Aorta (tissue), 5 donors: ENCODE results near the gene TBCK. TPM values are rescaled to one million over a fixed set of nuclear protein-coding genes. Genes with fewer than 3 reads are reported as not detected.

Source experiments
- ATAC-seq: fragments of 200-7000 bp; cut with Tn5 transposase; one replicate; pipeline ENCODE4 v1.9.1; 2022; ENCODE audit warnings: moderate library complexity; ENCODE audit not compliant: low FRiP score
- DNase-seq, 2 donors: peaks; one replicate each; pipeline ENCODE4 v3.0.0-alpha.2; 2020
- H3K27ac ChIP-seq, 2 donors: one replicate each; pipeline ENCODE4 v1.5.1; 2013; ENCODE audit warnings: low read length in 2 of 2, mild to moderate bottlenecking in 2 of 2, moderate library complexity in 2 of 2, control low read depth in 1 of 2, inconsistent platforms in 1 of 2, low read depth in 1 of 2
- H3K27me3 ChIP-seq, 2 donors: one replicate each; pipeline ENCODE4 v1.6.1; 2013; ENCODE audit warnings: control low read depth in 1 of 2, low read length in 1 of 2, mild to moderate bottlenecking in 1 of 2, moderate library complexity in 1 of 2; ENCODE audit not compliant: insufficient read depth in 2 of 2, control insufficient read depth in 1 of 2
- H3K36me3 ChIP-seq, 2 donors: one replicate each; pipeline ENCODE4 v1.6.1; 2013; ENCODE audit warnings: control low read depth in 1 of 2, low read length in 1 of 2, mild to moderate bottlenecking in 1 of 2; ENCODE audit not compliant: insufficient read depth in 2 of 2, control insufficient read depth in 1 of 2
- H3K4me1 ChIP-seq, 2 donors: one replicate each; pipeline ENCODE4 v1.6.1; 2013; ENCODE audit warnings: low read length in 2 of 2, control low read depth in 1 of 2, mild to moderate bottlenecking in 1 of 2, moderate library complexity in 1 of 2; ENCODE audit not compliant: insufficient read depth in 2 of 2, control insufficient read depth in 1 of 2
- H3K4me3 ChIP-seq, 2 donors: one replicate each; pipeline ENCODE4 v1.5.1; 2013; ENCODE audit warnings: low read length in 2 of 2, control low read depth in 1 of 2, mild to moderate bottlenecking in 1 of 2
- H3K9me3 ChIP-seq: one replicate; pipeline ENCODE4 v1.6.1; 2013; ENCODE audit warnings: mild to moderate bottlenecking, low read length; ENCODE audit not compliant: control insufficient read depth
- WGBS, 2 donors: extraction: QIAGEN DNeasy Blood & Tissue Kit; methylation state at CpG; one replicate each; pipeline ENCODE4 v1.1.7; 2013; 5-methylcytosine and 5-hydroxymethylcytosine counted together
- intact Hi-C, 2 donors: fragments of 100-400 bp; cut with DNase I; formaldehyde crosslinking; loops; one replicate each; pipeline versions ENCODE4 v1.14.2 to v1.15.0; 2022
- polyA plus RNA-seq, 2 donors: library from polyadenylated mRNA; stranded (reverse); fragments of 200-250 nt; gene quantifications; one replicate each; pipeline ENCODE4 v1.2.3, GENCODE V29; 2013
- total RNA-seq, 2 donors: library from RNA; stranded (reverse); fragmentation: NEBNext Ultra II Directional; extraction: Animal tissue kit (Norgen Biotek cat#: 25700); gene quantifications; one replicate each; pipeline ENCODE4 v1.2.1, GENCODE V29; 2021
- donor health status: healthy with polysubstance abuse.
- donor health status: Bipolar disorder and iron deficiency.
- donor health status: DM: no; HTN: no; CAD: no.
- donor health status: DM: no; HTN: no; CAD: no.
- donor health status: DM: yes; HTN: yes; CAD: no.

Gene TBCK
- total and polyA plus RNA-seq, 4 donors = 8.3 to 64.1 (median 31.1) TPM

DNA sequence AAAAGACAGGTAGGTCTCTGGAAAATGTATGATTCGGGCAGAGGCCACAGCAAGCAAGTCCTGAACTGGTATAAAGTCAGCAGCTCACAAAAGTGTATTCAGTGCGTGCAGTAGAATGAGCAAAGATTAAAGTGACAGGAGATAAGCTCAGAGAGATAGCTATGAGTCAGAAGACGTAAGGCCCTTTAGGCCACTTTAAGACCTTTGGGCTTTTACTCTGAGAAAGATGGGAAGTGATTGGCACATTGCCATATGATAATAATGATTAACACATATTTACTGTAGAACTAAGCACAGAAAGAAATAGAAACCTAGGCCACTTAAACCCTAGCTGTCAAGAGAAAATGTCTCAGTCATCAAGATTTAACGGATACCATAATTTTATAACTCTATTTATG lies 51.7 kb downstream of the TBCK start:
- no peak overlapping the region for H3K4me3 ChIP-seq
- peaks cover 0 to 2% of the 10 kb centered on the region in 2 donors for H3K4me1 ChIP-seq
- no peak for ATAC-seq
- H3K27ac ChIP-seq = no peak overlapping the region
- no peaks in the 10 kb centered on the region for H3K27me3 ChIP-seq
- intact Hi-C loops = loop anchor here (10.0 kb wide), 2 partner anchors 240 to 550 kb away; no protein-coding TSS in a partner anchor
- H3K9me3 ChIP-seq = no peaks in the 10 kb centered on the region
- H3K36me3 ChIP-seq = no peaks in the 10 kb centered on the region
- no peak for DNase-seq
- 85 to 88% methylated on average over 4 of the region's 4 CpGs for WGBS, 2 donors

DNA sequence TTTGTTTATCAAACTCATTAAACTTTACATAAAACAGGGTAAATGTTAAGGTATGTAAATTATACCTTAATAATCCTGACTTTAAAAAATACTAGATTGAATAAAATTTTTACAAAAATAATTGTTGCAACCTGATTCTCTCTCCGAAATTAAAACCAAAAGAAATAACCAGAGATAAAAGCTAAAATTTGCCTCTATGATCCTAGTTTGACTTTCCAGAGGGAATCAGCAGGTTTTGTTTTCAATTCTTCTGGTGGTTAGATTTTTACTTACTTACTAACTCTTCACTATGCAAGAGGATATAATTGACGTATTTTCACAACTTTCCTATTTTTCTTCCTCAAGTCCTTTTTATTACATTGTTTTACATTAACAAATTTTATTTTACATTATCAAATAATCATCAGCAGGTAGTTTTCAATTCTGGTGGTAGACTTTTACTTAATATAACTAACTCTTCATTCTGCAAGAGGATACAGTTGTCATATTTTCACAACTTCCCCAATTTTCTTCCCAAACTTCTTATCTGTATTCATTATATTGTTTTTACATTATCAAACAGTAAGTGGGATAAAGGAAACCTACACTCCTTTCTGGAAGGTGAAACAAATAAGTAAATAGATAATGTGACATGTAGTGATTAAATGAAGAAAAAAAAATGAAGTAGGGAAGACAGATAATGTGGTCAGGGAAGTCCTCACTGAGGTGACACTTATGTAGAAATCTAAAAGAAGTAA lies 52.2 kb downstream of the TBCK start:
- ATAC-seq (no peak), DNase-seq (no peak)
- H3K27me3 ChIP-seq = no peaks in the 10 kb centered on the region
- WGBS, 2 donors = 86 to 94% methylated on average over 2 of the region's 2 CpGs
- H3K4me1 ChIP-seq = peaks cover 0 to 1% of the 10 kb centered on the region in 2 donors
- H3K36me3 ChIP-seq = no peaks in the 10 kb centered on the region
- no peak overlapping the region for H3K4me3 ChIP-seq
- no peaks in the 10 kb centered on the region for H3K9me3 ChIP-seq
- intact Hi-C loops = loop anchor here (10.0 kb wide), 2 partner anchors 241 to 551 kb away; no protein-coding TSS in a partner anchor
- no peak overlapping the region for H3K27ac ChIP-seq

DNA sequence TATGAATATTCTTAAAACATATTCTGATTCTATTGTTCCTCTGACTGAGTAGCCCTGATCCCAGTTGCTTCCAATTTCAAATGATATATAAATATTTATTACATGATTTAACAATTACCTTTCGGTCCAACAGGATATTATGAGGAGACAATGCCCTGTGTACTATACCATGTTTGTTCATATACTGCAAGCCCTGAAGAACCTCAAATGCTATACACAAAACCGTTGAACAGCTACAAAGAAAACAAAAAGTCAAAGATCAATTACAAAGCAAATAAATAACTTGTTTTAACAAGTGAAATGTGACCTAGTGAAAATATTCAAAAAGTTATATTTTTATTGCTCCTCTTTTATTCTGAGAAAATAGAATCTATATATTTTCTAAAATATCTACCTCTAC lies 54.0 kb downstream of the TBCK start:
- H3K4me1 ChIP-seq = no peaks in the 10 kb centered on the region
- H3K36me3 ChIP-seq = no peaks in the 10 kb centered on the region
- H3K27me3 ChIP-seq = no peaks in the 10 kb centered on the region
- DNase-seq (no peak), ATAC-seq (no peak)
- intact Hi-C loops = loop anchor here (10.0 kb wide), 2 partner anchors 243 to 553 kb away; no protein-coding TSS in a partner anchor
- 70 to 79% methylated on average over 2 of the region's 2 CpGs for WGBS, 2 donors
- no peak overlapping the region for H3K27ac ChIP-seq
- H3K9me3 ChIP-seq = no peaks in the 10 kb centered on the region
- no peak overlapping the region for H3K4me3 ChIP-seq

DNA sequence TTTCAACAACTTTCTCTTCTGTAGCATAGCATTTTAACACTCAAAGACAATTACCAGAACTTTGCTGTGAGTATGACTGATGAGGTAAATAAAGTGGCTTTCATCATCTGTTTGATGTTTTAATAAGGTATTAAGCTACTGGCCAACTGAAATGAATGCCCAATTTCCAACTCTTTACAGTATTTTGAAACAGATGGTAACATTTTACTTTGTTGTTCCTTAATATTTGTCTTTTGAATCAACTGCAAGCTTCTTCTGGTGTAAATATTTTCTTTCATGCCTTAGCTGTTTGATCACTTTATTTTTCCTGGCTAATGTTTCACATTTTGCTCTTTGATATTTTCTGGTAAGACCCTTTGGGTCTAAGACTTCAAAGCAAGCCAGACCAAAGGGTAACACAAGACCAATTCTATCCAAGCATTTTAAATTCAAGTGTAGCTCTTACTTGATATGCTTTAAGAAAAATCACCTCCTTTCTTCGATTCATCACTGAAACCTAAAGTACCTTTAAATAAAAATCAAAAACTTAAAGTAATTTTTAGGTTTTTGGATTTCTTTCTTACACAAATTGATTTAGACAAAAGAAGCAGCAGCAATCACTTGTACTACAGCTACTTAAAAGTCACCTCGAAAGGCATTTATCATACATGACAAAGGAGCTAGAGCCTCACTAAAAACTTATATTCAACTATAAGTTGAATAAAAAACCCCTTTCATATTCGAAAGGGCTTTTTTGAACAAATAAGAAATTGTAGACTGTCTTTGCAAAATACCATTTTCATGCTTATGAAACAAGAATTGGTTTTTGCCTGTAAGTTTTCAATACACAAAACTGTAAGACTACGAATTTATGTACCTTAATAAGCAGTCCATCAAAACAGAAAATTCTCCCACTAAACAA lies 57.6 kb downstream of the TBCK start:
- intact Hi-C loops = no loop called here

DNA sequence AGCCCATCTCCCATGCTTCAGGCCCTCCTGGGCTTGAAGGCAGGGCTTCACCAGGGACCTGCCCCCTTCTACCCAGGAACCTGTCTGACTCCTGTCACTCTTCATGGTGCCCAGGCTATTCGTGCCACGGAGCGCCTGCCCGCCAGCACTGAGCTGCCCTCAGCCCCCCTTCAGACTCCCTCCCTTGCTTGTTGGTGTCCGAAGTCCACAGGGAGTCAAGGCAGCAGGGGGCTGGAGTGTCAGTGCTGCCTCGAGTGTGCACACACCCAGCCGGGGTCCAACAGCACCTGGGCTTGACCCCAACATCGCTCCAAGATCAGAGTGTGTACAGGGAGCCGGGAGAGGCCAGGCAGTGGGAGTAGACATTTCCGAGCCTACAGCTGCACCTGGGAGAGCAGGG lies 59.8 kb downstream of the TBCK start:
- Histone ChIP-seq H3K36me3 (peaks cover 0 to 2% of the 10 kb centered on the region in 2 donors), H3K4me1 (no peaks in the 10 kb centered on the region), H3K27me3 (no peaks in the 10 kb centered on the region), H3K27ac (no peak overlapping the region), H3K4me3 (no peak overlapping the region), H3K9me3 (no peaks in the 10 kb centered on the region)
- intact Hi-C loops = no loop called here
- WGBS, 2 donors = 96 to 97% methylated on average over 10 of the region's 10 CpGs
- ATAC-seq (peak; percentile 15), DNase-seq (no peak)

More for the DNA sequence above, 57.6 kb downstream of the TBCK start:
- ATAC-seq (no peak), DNase-seq (no peak)
- no peak overlapping the region for H3K4me3 ChIP-seq
- no peak overlapping the region for H3K27ac ChIP-seq
- H3K4me1 ChIP-seq = no peaks in the 10 kb centered on the region
- 88 to 94% methylated on average over 4 of the region's 4 CpGs for WGBS, 2 donors
- H3K36me3 ChIP-seq = peaks cover 0 to 2% of the 10 kb centered on the region in 2 donors
- H3K27me3 ChIP-seq = no peaks in the 10 kb centered on the region
- no peaks in the 10 kb centered on the region for H3K9me3 ChIP-seq

DNA sequence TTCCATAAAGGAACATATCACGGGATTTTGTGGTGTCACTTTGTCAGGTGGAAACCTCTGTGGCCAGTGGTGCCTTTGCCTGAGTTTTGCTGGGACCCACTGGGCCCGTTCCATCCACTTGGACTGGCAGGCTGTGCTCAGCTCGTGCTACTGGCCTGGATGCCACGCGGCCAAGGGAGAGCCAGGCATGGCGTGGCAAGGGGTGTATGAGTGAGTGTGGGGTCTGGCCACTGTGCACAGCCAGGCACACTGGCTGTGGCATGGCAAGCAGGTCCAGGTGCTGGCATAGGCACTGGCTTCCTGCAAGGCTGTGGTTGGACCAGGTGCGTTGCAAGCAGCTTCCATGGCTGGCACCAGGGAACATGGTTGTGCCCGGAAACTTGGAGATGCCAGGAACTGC lies 60.8 kb downstream of the TBCK start:
- ATAC-seq (no peak), DNase-seq (no peak)
- Histone ChIP-seq H3K27ac (no peak overlapping the region), H3K27me3 (no peaks in the 10 kb centered on the region), H3K36me3 (peaks cover 2 to 3% of the 10 kb centered on the region in 2 donors), H3K9me3 (no peaks in the 10 kb centered on the region), H3K4me3 (no peak overlapping the region), H3K4me1 (no peaks in the 10 kb centered on the region)
- WGBS, 2 donors = 95 to 96% methylated on average over 8 of the region's 8 CpGs
- intact Hi-C loops = no loop called here

DNA sequence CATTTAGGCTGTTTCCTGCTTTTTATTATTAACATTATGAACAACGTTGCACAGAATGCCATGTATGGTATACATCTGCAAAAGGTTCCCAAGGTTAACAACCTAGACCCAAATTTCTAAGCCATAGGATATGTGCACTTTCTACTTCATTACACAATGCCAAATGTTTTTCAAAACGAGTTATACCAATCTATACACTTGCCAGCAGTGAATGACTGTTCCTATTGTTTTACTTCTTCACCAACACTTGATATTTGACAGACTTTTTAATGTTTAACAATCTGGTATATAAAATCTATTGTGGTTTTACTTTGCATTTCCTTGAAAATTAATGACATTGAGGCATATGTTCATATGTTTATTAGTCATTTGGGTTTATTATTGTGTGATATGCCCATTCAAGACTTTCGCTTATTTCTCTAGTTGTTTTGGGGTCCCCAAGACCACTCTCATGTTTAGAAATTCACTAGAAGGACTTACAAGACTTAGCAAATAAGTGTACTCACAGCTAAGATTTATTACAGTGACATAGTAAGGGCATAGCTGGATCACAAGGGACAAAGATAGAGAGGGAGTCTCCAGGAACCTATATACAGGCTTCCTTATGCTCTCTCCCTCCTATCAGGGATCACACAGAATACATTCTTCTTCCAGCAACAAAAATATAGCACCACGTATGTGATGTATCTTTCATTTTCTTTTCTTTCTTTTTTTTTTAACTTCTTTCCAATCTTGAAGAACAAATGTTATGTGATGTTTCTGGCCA lies 62.5 kb downstream of the TBCK start:
- DNase-seq (no peak), ATAC-seq (no peak)
- Histone ChIP-seq H3K27ac (no peak overlapping the region), H3K36me3 (peaks cover 3 to 4% of the 10 kb centered on the region in 2 donors), H3K4me1 (no peaks in the 10 kb centered on the region), H3K9me3 (no peaks in the 10 kb centered on the region), H3K27me3 (no peaks in the 10 kb centered on the region), H3K4me3 (no peak overlapping the region)
- 58 to 77% methylated on average over 4 of the region's 4 CpGs for WGBS, 2 donors
- intact Hi-C loops = no loop called here

DNA sequence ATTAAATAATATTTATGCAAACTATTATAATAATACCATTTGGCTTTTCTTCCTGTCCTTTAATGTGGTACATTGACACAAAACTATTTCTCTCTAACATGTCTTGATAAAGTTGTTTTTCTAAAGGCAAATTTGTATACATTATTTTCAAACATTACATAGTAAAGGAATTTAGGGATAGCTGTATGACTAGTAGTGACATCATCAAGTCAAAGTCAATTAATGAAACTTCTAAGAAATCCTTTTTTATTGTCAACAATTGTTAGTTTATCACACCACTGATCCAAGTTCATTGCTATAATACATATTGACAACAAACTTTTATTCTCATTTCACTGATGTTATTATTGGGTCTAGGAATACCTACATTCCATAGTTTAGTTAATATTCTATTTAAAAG lies 68.4 kb downstream of the TBCK start:
- Histone ChIP-seq H3K27me3 (no peaks in the 10 kb centered on the region), H3K4me1 (no peaks in the 10 kb centered on the region), H3K4me3 (no peak overlapping the region), H3K36me3 (peaks cover 2 to 3% of the 10 kb centered on the region in 2 donors), H3K27ac (no peak overlapping the region), H3K9me3 (no peaks in the 10 kb centered on the region)
- ATAC-seq = no peak
- intact Hi-C loops = no loop called here
- DNase-seq = no peak
